Common myeloid progenitor, CD34-positive (primary cell): ENCODE data around the gene EFS. TPM values are rescaled to one million over a fixed set of nuclear protein-coding genes. Genes with fewer than 3 reads are reported as not detected.

Source experiments
- CTCF ChIA-PET: fragments of 350-600 bp; sonication (Branson Sonifier 250); formaldehyde crosslinking; loops from one replicate; lab custom pipeline; 2021; ENCODE audit warnings: antibody characterized with exemption; lab: Charles Lee
- POLR2A ChIA-PET: fragments of 350-600 bp; sonication (Branson Sonifier 250); formaldehyde crosslinking; loops from one replicate; lab custom pipeline; 2021; ENCODE audit warnings: antibody characterized with exemption; lab: Charles Lee
- DNase-seq, 3 donors: peaks; one replicate each; pipeline versions ENCODE4 v3.0.0 to v3.0.0-alpha.2; 2013
- H3K27ac ChIP-seq, 2 experiments: 1 replicate in 1 of 2; 2 replicates in 1 of 2; pipeline ENCODE4 v1.7.0; 2013; ENCODE audit warnings: inconsistent platforms in 2 of 2, low read length in 2 of 2, mild to moderate bottlenecking in 2 of 2, low read depth in 1 of 2, moderate library complexity in 1 of 2; ENCODE audit not compliant: severe bottlenecking in 2 of 2, insufficient read depth in 1 of 2, poor library complexity in 1 of 2
- H3K27me3 ChIP-seq, 5 experiments: replicated peaks in 2 of 5; 1 replicate in 3 of 5; 2 replicates in 2 of 5; pipeline versions ENCODE4 v1.6.1 to v1.7.0; 2013; ENCODE audit warnings: low read length in 4 of 5, mild to moderate bottlenecking in 2 of 5, moderate library complexity in 2 of 5, inconsistent platforms in 1 of 5; ENCODE audit not compliant: insufficient read depth in 5 of 5, control insufficient read depth in 4 of 5
- H3K36me3 ChIP-seq, 4 experiments: 1 replicate in 2 of 4; 2 replicates in 2 of 4; pipeline versions ENCODE4 v1.6.1 to v1.7.0; 2013; ENCODE audit warnings: low read length in 3 of 4, control low read depth in 1 of 4, mild to moderate bottlenecking in 1 of 4; ENCODE audit not compliant: control insufficient read depth in 4 of 4, insufficient read depth in 4 of 4
- H3K4me1 ChIP-seq, 4 experiments: 1 replicate in 3 of 4; 2 replicates in 1 of 4; pipeline versions ENCODE4 v1.6.1 to v1.7.1; 2013; ENCODE audit warnings: low read length in 3 of 4, mild to moderate bottlenecking in 3 of 4, control low read depth in 1 of 4, inconsistent platforms in 1 of 4, moderate library complexity in 1 of 4; ENCODE audit not compliant: control insufficient read depth in 4 of 4, insufficient read depth in 4 of 4; ENCODE audit errors: control extremely low read depth in 1 of 4
- H3K4me3 ChIP-seq, 7 experiments: 1 replicate in 4 of 7; 2 replicates in 3 of 7; pipeline versions ENCODE4 v1.5.1 to v1.7.0; 2013; ENCODE audit warnings: mild to moderate bottlenecking in 7 of 7, low read length in 6 of 7, moderate library complexity in 6 of 7, inconsistent platforms in 2 of 7, low read depth in 2 of 7, control low read depth in 1 of 7; ENCODE audit not compliant: insufficient read depth in 4 of 7, control insufficient read depth in 1 of 7; ENCODE audit errors: extremely low read depth in 1 of 7
- H3K9me3 ChIP-seq, 5 experiments: 1 replicate in 4 of 5; 2 replicates in 1 of 5; pipeline versions ENCODE4 v1.6.1 to v1.7.1; 2013; ENCODE audit warnings: low read length in 4 of 5, mild to moderate bottlenecking in 2 of 5, inconsistent platforms in 1 of 5, low read depth in 1 of 5, moderate library complexity in 1 of 5; ENCODE audit not compliant: control insufficient read depth in 4 of 5, insufficient read depth in 2 of 5; ENCODE audit errors: control extremely low read depth in 1 of 5
- WGBS: methylation state at CpG from one replicate; pipeline ENCODE4 v1.1.5; 2013; ENCODE audit not compliant: insufficient coverage; 5-methylcytosine and 5-hydroxymethylcytosine counted together
- polyA plus RNA-seq: library from polyadenylated mRNA; unstranded; fragments of 120-200 nt; gene quantifications from one replicate; pipeline ENCODE4 v1.2.1, GENCODE V29; 2013

EFS gene, protein sequence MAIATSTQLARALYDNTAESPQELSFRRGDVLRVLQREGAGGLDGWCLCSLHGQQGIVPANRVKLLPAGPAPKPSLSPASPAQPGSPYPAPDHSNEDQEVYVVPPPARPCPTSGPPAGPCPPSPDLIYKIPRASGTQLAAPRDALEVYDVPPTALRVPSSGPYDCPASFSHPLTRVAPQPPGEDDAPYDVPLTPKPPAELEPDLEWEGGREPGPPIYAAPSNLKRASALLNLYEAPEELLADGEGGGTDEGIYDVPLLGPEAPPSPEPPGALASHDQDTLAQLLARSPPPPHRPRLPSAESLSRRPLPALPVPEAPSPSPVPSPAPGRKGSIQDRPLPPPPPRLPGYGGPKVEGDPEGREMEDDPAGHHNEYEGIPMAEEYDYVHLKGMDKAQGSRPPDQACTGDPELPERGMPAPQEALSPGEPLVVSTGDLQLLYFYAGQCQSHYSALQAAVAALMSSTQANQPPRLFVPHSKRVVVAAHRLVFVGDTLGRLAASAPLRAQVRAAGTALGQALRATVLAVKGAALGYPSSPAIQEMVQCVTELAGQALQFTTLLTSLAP
- 0.09 TPM for polyA plus RNA-seq

DNA sequence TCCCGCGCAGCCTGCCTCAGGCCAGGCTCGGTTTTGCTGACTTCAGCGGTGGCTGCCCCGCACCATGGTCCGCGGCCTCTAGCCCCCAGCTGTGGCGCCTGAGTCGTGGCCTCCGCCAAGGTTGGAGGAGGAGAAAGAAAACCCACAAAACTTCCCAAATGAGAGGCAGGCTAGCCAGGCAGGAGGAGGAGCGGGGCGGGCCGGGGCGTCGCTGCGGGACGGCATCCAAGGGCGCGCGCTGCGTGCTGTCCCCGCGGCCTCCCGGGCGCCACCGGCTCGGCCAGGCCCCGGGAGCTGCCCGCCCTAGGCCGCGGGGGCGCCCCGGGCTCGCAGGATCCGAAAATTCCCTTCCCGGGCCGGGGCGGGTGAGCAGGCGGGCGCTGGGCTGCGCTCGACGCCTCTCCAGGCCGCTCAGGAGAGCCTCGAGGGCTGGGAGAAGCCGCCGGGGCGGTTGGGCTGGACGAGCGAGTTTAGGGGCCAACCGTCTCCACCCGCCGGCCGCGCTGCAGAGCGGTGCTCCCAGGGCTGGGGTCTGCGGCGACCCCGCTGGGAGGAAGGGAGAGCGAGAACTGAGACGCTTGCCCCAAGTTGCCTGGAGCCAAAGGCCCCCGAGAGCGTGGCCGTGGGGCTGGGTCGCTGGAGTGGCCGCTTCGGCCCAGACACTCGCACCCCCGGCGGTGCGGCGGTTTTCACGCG lies at the start of gene EFS:
EFS (minus strand) TSS at position 137 of the 696 bp plus-strand sequence. CDS start 147 bp downstream, outside the sequence.
- Histone ChIP-seq H3K9me3 (no peaks in the 10 kb centered on the region), H3K36me3 (no peaks in the 10 kb centered on the region), H3K4me3 (peak within 1 kb of the TSS in 4 of 7 experiments; percentile 10 to 55 (median 44)), H3K27ac (no peak within 1 kb of the TSS), H3K4me1 (peaks cover 0 to 17% (median 7%) of the 10 kb centered on the region in 4 experiments), H3K27me3 (peaks cover 3 to 57% (median 31%) of the 10 kb centered on the region in 5 experiments)
- WGBS = 1% methylated on average over 72 of the region's 74 CpGs
- ChIA-PET CTCF (interaction anchor here (2.1 to 7.1 kb wide), 2 partner anchors 16 to 19 kb away, joined by 4 to 44 read pairs; no protein-coding TSS in a partner anchor), POLR2A (no interaction called here)
- peak in 1 of 3 donors; percentile 30 for DNase-seq

DNA sequence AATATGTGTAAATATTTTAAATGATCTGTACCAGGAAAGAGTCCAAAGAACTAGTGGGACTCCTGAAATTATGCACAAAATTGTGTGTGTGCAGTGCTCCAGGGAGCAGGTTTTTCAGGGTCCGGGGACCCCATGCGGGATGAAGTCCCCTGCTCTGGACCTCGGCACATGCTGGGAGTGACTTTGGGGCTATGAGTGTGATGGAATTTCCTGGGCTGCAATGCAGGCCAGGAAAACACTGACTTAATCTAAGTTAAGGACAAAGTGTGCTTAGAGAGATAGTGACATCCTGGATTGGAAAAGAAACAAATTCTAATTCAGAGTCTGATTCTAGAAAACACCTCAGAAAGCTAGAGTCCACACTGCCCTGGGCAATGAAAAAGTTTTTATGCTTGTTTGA lies 49.3 kb upstream of the EFS start:
- POLR2A ChIA-PET = no interaction called here
- CTCF ChIA-PET = interaction anchor here (2.0 kb wide), 1 partner anchor 21 kb away, joined by 4 read pairs; the partner anchor contains the start of gene MYH7
- Histone ChIP-seq H3K4me3 (no peak overlapping the region), H3K9me3 (no peaks in the 10 kb centered on the region), H3K36me3 (no peaks in the 10 kb centered on the region), H3K27ac (no peak overlapping the region), H3K4me1 (no peaks in the 10 kb centered on the region), H3K27me3 (peaks cover 0 to 2% (median 0%) of the 10 kb centered on the region in 5 experiments)
- 64% methylated on average over 3 of the region's 3 CpGs for WGBS
- no peak for DNase-seq

DNA sequence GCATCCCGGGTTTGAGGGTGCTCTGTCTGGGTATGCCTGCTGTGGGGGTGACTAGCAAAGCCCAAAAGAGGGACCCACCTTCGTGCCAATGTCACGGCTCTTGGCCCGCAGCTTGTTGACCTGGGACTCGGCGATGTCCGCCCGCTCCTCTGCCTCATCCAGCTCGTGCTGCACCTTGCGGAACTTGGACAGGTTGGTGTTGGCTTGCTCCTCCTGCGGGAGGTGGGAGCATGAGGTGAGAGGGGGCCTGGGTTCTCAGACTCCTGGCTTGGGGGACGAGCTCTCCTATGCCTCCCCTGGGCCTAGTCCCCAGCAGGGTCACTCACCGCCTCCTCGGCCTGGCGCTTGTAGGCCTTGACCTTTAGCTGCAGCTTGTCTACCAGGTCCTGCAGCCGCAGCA lies 48.7 kb upstream of the EFS start:
- no peaks in the 10 kb centered on the region for H3K4me1 ChIP-seq
- no peaks in the 10 kb centered on the region for H3K9me3 ChIP-seq
- POLR2A ChIA-PET = no interaction called here
- H3K4me3 ChIP-seq = no peak overlapping the region
- CTCF ChIA-PET = interaction anchor here (0.8 kb wide), 1 partner anchor 34 kb away, joined by 4 read pairs; no protein-coding TSS in a partner anchor
- DNase-seq = no peak
- no peaks in the 10 kb centered on the region for H3K36me3 ChIP-seq
- H3K27ac ChIP-seq = no peak overlapping the region
- WGBS = 93% methylated on average over 16 of the region's 16 CpGs
- peaks cover 0 to 2% (median 0%) of the 10 kb centered on the region in 5 experiments for H3K27me3 ChIP-seq

DNA sequence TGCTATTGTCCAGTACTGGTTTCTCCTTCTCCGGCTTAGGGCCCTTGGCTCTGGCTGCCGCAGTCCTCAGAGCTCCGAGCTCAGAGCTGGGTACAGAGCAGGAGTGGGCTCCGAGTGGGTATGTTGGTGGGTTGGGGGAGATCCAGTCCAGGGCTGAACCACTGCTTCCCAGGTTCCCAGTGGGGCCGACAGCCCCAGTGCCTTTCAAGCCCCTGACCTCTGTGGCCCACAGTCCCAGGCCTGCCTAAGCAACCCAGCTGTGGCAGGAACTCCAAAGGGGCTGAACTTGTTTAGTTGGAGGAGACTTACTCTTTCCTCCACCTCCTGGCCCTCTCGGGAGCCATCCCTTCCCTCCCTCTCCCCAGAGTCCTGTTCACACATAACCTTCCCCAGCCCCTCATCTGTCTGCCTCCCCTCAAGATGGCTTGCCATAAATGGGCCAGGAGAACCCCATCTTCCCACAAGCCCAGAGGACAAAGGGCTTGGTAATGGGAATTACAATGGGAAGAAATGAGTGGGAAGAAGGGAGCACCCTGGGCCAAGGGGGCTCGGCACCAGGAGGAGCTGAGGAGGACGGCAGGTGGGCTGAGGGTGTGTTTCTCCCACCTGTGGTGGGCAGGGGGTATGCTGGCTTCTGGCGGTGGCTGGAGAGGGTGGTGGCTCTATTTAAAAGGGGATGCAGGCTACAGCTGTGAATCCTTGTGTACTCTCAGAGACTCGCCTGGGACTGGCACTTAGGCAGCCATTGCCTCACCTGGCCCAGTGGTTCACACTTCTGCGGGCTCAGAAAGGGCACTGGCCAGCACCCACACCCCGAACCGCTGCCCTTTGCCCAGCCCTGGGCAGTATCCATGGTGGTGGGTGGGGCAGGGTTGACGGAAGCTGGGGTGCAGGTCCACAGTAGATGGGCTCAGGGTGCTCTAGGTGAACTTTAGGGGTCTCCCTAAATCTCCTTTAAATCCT lies 46.9 kb upstream of the EFS start:
- 96% methylated on average over 11 of the region's 14 CpGs for WGBS
- H3K9me3 ChIP-seq = no peaks in the 10 kb centered on the region
- CTCF ChIA-PET = no interaction called here
- DNase-seq = no peak
- H3K27ac ChIP-seq = no peak overlapping the region
- POLR2A ChIA-PET = no interaction called here
- no peak overlapping the region for H3K4me3 ChIP-seq
- no peaks in the 10 kb centered on the region for H3K36me3 ChIP-seq
- H3K4me1 ChIP-seq = no peaks in the 10 kb centered on the region
- peaks cover 0 to 2% (median 0%) of the 10 kb centered on the region in 5 experiments for H3K27me3 ChIP-seq

DNA sequence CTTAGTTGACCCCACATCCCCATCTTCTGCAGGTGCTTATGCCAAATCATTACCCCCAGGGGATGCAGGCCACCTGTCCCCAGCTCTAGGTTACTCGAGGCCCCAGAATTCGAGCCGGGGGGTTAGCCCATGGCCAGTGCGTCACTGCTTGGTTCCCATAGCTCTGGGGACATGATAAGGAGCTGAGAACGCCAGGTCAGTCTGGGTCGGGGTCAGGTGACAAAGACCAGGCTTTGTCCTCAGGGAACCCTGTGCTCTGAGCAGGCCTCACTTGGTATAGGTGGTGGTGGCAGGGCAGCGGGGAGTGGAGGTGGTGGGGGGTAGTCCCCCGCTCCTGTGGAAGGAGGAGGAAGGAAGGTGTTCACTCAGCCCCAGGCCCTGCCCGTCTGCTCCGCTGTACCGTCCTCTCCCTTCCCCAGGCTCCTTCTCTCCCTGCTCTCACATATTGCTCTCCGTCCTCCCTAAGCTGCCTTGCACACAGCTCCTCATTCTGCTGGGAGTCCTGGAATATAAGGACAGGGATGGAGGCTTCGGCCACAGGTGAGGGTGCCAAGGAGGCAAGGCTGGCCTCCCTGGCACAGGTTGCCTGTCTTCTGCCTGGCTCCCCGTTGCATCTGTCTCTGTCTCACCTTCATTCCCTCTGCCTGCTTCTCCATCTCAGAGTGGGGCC lies 45.1 kb upstream of the EFS start:
- H3K27me3 ChIP-seq = peaks cover 0 to 2% (median 0%) of the 10 kb centered on the region in 5 experiments
- H3K9me3 ChIP-seq = no peaks in the 10 kb centered on the region
- H3K4me3 ChIP-seq = no peak overlapping the region
- no peak for DNase-seq
- no peak overlapping the region for H3K27ac ChIP-seq
- H3K36me3 ChIP-seq = no peaks in the 10 kb centered on the region
- no peaks in the 10 kb centered on the region for H3K4me1 ChIP-seq
- POLR2A ChIA-PET = interaction anchor here (0.6 kb wide), 1 partner anchor 265 kb away, joined by 3 read pairs; no protein-coding TSS in a partner anchor
- CTCF ChIA-PET = interaction anchor here (1.4 kb wide), 1 partner anchor 24 kb away, joined by 3 read pairs; no protein-coding TSS in a partner anchor
- 97% methylated on average over 6 of the region's 14 CpGs for WGBS

DNA sequence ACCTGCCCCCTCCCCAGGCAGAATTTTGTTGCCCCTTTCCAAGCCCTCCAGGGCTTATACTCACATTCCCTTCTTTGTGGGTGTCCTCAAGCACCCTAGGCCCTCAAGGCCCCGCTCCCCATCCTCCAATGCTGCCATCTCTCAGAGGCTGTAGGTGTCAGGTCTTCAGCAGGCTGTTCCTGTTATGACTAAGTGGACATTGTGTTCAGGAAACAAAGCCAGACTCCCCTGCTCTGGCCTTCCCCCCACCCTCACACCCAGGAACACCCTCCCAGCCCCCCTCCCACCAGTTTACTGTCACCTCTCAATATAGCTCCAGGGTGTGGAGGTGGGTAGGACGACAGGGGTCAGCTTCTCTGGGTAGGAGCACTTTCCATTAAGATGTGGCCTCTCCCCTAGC lies 44.5 kb upstream of the EFS start:
- no peak overlapping the region for H3K4me3 ChIP-seq
- POLR2A ChIA-PET = no interaction called here
- no peak overlapping the region for H3K27ac ChIP-seq
- DNase-seq = no peak
- CTCF ChIA-PET = no interaction called here
- H3K4me1 ChIP-seq = no peaks in the 10 kb centered on the region
- WGBS = 83% methylated on average over 1 of the region's 2 CpGs
- H3K27me3 ChIP-seq = peaks cover 0 to 2% (median 0%) of the 10 kb centered on the region in 5 experiments
- H3K36me3 ChIP-seq = no peaks in the 10 kb centered on the region
- H3K9me3 ChIP-seq = no peaks in the 10 kb centered on the region
